PC-3 (cell line): Measurements from ENCODE around the gene RREB1.

Source experiments
- EZH2 ChIP-seq: fragments of 300-600 bp; sonication (generic); IDR thresholded peaks from one replicate; pipeline ENCODE4 v1.6.1; 2017; ENCODE audit warnings: antibody characterized with exemption, mild to moderate bottlenecking, low read length; ENCODE audit not compliant: unreplicated experiment
- EZH2phosphoT487 ChIP-seq: fragments of 300-600 bp; sonication (generic); IDR thresholded peaks from 2 replicates; pipeline ENCODE4 v1.6.1; 2018; ENCODE audit warnings: mild to moderate bottlenecking, antibody characterized with exemption, low read length, borderline replicate concordance
- TF ChIP-seq, protein P1 (sequence below): fragments of 300-600 bp; sonication (generic); conservative IDR thresholded peaks from 2 replicates; pipeline ENCODE4 v1.5.1; 2017; ENCODE audit warnings: antibody characterized with exemption, low read depth, mild to moderate bottlenecking, low read length

DNA sequence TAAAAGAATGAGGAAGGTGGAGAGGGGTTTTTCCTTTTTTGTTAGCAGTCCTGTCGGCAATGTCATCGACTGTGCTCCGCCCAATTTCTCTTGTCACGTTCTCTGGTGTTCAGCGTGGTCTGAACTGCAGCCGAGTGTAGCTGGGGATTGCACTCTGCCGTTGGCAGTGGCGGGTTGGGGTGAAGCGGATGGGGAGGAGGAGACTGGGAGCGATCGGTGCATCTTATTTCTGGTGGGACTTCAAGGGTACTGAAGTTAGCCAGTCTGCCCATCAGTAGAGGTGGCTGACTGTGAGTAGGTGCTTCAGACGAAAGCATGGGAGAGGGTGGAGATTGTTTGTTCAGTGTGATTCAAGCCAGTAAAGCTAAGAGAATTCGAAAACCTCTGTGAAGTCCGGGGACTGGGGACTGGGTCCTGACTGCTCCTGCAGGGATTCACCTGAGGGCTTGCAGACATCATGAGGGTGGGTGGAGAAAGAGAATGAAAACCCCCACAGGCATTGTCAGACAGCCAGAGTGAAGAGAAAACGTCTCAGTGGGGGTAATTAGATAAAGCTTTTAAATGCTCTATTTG is 5.1 kb downstream of the RREB1 start:
- TF ChIP-seq, protein P1, sequence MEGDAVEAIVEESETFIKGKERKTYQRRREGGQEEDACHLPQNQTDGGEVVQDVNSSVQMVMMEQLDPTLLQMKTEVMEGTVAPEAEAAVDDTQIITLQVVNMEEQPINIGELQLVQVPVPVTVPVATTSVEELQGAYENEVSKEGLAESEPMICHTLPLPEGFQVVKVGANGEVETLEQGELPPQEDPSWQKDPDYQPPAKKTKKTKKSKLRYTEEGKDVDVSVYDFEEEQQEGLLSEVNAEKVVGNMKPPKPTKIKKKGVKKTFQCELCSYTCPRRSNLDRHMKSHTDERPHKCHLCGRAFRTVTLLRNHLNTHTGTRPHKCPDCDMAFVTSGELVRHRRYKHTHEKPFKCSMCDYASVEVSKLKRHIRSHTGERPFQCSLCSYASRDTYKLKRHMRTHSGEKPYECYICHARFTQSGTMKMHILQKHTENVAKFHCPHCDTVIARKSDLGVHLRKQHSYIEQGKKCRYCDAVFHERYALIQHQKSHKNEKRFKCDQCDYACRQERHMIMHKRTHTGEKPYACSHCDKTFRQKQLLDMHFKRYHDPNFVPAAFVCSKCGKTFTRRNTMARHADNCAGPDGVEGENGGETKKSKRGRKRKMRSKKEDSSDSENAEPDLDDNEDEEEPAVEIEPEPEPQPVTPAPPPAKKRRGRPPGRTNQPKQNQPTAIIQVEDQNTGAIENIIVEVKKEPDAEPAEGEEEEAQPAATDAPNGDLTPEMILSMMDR = no peak
- TF ChIP-seq EZH2 = no peak
- TF ChIP-seq EZH2phosphoT487 = no peak
